Caco-2 (cell line): ENCODE data around the gene RALGDS. TPM values are rescaled to one million over a fixed set of nuclear protein-coding genes. Genes with fewer than 3 reads are reported as not detected.

ENCODE experiments used
- BruUV-seq: library from RNA; stranded (reverse); fragments of 400-500 nt; replicated peaks from 2 replicates; lab custom pipeline; 2021; lab: Mats Ljungman, UMichigan
- CTCF ChIA-PET: fragments of 300-600 bp; sonication (Branson Sonifier 250); formaldehyde crosslinking; loops from one replicate; lab custom pipeline; 2022; ENCODE audit warnings: antibody characterized with exemption; lab: Charles Lee
- POLR2A ChIA-PET: fragments of 300-600 bp; sonication (Branson Sonifier 250); formaldehyde crosslinking; loops from one replicate; lab custom pipeline; 2022; ENCODE audit warnings: antibody characterized with exemption; lab: Charles Lee
- DNase-seq, 2 experiments: peaks; one replicate each; pipeline versions ENCODE4 v3.0.0 to v3.0.0-alpha.2; 2020 to 2022
- H3K27me3 ChIP-seq: replicated peaks from 2 replicates; pipeline ENCODE4 v1.6.0; 2011; ENCODE audit warnings: low read length; ENCODE audit not compliant: control insufficient read depth, insufficient read depth
- H3K36me3 ChIP-seq: 2 replicates; pipeline ENCODE4 v1.5.1; 2011; ENCODE audit warnings: low read length; ENCODE audit not compliant: control insufficient read depth, insufficient read depth
- H3K4me1 ChIP-seq: fragments of 250-450 bp; sonication (Bioruptor Pico); 2 replicates; pipeline ENCODE4 v1.5.1; 2020; ENCODE audit warnings: mild to moderate bottlenecking
- H3K4me3 ChIP-seq: 2 replicates; pipeline ENCODE4 v1.5.1; 2011; ENCODE audit warnings: low read depth, mild to moderate bottlenecking, control low read depth, low read length
- H3K9me3 ChIP-seq: fragments of 250-450 bp; sonication (Bioruptor Pico); 2 replicates; pipeline ENCODE4 v1.5.1; 2020; ENCODE audit warnings: mild to moderate bottlenecking, moderate library complexity
- H3K27ac Mint-ChIP-seq: one replicate; pipeline ENCODE4 v1.8.0; 2022; ENCODE audit warnings: mixed read lengths; ENCODE audit not compliant: unreplicated experiment
- H3K27me3 Mint-ChIP-seq: one replicate; pipeline ENCODE4 v1.8.0; 2022; ENCODE audit warnings: mixed read lengths; ENCODE audit not compliant: insufficient read depth, unreplicated experiment
- H3K36me3 Mint-ChIP-seq: one replicate; pipeline ENCODE4 v1.8.0; 2022; ENCODE audit warnings: mild to moderate bottlenecking, mixed read lengths; ENCODE audit not compliant: insufficient read depth, unreplicated experiment
- H3K4me1 Mint-ChIP-seq: one replicate; pipeline ENCODE4 v1.8.0; 2022; ENCODE audit warnings: low read depth, mixed read lengths; ENCODE audit not compliant: unreplicated experiment
- H3K4me3 Mint-ChIP-seq: one replicate; pipeline ENCODE4 v1.8.0; 2022; ENCODE audit warnings: mild to moderate bottlenecking, moderate library complexity, mixed read lengths; ENCODE audit not compliant: unreplicated experiment
- H3K9me3 Mint-ChIP-seq: one replicate; pipeline ENCODE4 v1.8.0; 2022; ENCODE audit warnings: mixed read lengths; ENCODE audit not compliant: unreplicated experiment
- intact Hi-C: fragments of 100-400 bp; cut with micrococcal nuclease; formaldehyde crosslinking; loops from one replicate; pipeline ENCODE4 v1.10.0; 2022; ENCODE audit not compliant: unreplicated experiment
- total RNA-seq: library from RNA; stranded (reverse); gene quantifications from 2 replicates; pipeline ENCODE4 v1.2.3, GENCODE V29; 2022
- TF ChIP-seq, protein P1 (sequence below), 2 experiments: fragments of 200-600 bp in 1 of 2; IDR thresholded peaks; 1 replicate in 1 of 2; 2 replicates in 1 of 2; pipeline versions ENCODE4 v1.5.1 to v1.8.0; 2011 to 2022; ENCODE audit warnings: antibody characterized with exemption in 1 of 2, control low read depth in 1 of 2, inconsistent platforms in 1 of 2, low read depth in 1 of 2, low read length in 1 of 2, mild to moderate bottlenecking in 1 of 2, moderate library complexity in 1 of 2; ENCODE audit not compliant: insufficient read depth in 1 of 2, severe bottlenecking in 1 of 2, unreplicated experiment in 1 of 2

RALGDS gene
- total RNA-seq, 1 experiment from 2014 or later = 18.7 TPM

DNA sequence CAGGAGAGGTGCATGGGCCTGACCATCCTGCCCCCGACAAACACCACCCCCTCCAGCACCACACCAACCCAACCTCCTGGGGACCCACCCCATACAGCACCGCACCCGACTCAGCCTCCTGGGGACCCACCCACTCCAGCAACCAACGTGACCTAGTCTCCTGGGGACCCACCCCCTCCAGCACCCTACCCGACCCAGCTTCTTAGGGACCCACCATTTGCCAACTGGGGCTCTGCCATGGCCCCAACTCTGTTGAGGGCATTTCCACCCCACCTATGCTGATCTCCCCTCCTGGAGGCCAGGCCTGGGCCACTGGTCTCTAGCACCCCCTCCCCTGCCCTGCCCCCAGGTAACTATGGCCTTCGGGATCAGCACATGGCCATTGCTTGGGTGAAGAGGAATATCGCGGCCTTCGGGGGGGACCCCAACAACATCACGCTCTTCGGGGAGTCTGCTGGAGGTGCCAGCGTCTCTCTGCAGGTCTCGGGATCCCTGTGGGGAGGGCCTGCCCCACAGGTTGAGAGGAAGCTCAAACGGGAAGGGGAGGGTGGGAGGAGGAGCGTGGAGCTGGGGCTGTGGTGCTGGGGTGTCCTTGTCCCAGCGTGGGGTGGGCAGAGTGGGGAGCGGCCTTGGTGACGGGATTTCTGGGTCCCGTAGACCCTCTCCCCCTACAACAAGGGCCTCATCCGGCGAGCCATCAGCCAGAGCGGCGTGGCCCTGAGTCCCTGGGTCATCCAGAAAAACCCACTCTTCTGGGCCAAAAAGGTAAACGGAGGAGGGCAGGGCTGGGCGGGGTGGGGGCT, 54.7 kb downstream of the RALGDS start:
- no peak for DNase-seq
- Mint-ChIP-seq H3K36me3 (peaks cover 11% of the 10 kb centered on the region), H3K27ac (no peak overlapping the region), H3K4me3 (no peak overlapping the region), H3K27me3 (no peaks in the 10 kb centered on the region), H3K9me3 (no peaks in the 10 kb centered on the region), H3K4me1 (peaks cover under 1% of the 10 kb centered on the region)
- Histone ChIP-seq H3K36me3 (no peaks in the 10 kb centered on the region), H3K27me3 (no peaks in the 10 kb centered on the region), H3K9me3 (no peaks in the 10 kb centered on the region), H3K4me1 (peaks cover 2% of the 10 kb centered on the region; the same call in 1 of the 2 replicates), H3K4me3 (no peak overlapping the region)
- ChIA-PET POLR2A (no interaction called here), CTCF (no interaction called here)
- TF ChIP-seq, protein P1, sequence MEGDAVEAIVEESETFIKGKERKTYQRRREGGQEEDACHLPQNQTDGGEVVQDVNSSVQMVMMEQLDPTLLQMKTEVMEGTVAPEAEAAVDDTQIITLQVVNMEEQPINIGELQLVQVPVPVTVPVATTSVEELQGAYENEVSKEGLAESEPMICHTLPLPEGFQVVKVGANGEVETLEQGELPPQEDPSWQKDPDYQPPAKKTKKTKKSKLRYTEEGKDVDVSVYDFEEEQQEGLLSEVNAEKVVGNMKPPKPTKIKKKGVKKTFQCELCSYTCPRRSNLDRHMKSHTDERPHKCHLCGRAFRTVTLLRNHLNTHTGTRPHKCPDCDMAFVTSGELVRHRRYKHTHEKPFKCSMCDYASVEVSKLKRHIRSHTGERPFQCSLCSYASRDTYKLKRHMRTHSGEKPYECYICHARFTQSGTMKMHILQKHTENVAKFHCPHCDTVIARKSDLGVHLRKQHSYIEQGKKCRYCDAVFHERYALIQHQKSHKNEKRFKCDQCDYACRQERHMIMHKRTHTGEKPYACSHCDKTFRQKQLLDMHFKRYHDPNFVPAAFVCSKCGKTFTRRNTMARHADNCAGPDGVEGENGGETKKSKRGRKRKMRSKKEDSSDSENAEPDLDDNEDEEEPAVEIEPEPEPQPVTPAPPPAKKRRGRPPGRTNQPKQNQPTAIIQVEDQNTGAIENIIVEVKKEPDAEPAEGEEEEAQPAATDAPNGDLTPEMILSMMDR (IDR thresholded peaks at IDR 0.05; ENCODE audit: insufficient read depth in 1 of 2, low read depth in 1 of 2, low read length in 1 of 2, severe bottlenecking in 1 of 2, unreplicated experiment in 1 of 2) = no peak
- intact Hi-C loops = no loop called here
- BruUV-seq = no TSS peak

DNA sequence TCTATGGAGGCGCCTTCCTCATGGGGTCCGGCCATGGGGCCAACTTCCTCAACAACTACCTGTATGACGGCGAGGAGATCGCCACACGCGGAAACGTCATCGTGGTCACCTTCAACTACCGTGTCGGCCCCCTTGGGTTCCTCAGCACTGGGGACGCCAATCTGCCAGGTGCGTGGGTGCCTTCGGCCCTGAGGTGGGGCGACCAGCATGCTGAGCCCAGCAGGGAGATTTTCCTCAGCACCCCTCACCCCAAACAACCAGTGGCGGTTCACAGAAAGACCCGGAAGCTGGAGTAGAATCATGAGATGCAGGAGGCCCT, 56.0 kb downstream of the RALGDS start:
- no peaks in the 10 kb centered on the region for H3K27me3 Mint-ChIP-seq
- Histone ChIP-seq H3K27me3 (no peaks in the 10 kb centered on the region), H3K36me3 (no peaks in the 10 kb centered on the region), H3K4me3 (no peak overlapping the region), H3K9me3 (no peaks in the 10 kb centered on the region), H3K4me1 (peaks cover 9% of the 10 kb centered on the region; the same call in 1 of the 2 replicates)
- no peak for DNase-seq
- no peaks in the 10 kb centered on the region for H3K9me3 Mint-ChIP-seq
- no TSS peak for BruUV-seq
- TF ChIP-seq, protein P1 (IDR thresholded peaks at IDR 0.05; ENCODE audit: insufficient read depth in 1 of 2, low read depth in 1 of 2, low read length in 1 of 2, severe bottlenecking in 1 of 2, unreplicated experiment in 1 of 2) = no peak
- H3K4me3 Mint-ChIP-seq = no peak overlapping the region
- peaks cover 7% of the 10 kb centered on the region for H3K4me1 Mint-ChIP-seq
- no peak overlapping the region for H3K27ac Mint-ChIP-seq
- intact Hi-C loops = no loop called here
- H3K36me3 Mint-ChIP-seq = peaks cover 16% of the 10 kb centered on the region
- POLR2A ChIA-PET = no interaction called here
- CTCF ChIA-PET = interaction anchor here (0.7 kb wide), 1 partner anchor 96 kb away, joined by 13 read pairs; no protein-coding TSS in a partner anchor

DNA sequence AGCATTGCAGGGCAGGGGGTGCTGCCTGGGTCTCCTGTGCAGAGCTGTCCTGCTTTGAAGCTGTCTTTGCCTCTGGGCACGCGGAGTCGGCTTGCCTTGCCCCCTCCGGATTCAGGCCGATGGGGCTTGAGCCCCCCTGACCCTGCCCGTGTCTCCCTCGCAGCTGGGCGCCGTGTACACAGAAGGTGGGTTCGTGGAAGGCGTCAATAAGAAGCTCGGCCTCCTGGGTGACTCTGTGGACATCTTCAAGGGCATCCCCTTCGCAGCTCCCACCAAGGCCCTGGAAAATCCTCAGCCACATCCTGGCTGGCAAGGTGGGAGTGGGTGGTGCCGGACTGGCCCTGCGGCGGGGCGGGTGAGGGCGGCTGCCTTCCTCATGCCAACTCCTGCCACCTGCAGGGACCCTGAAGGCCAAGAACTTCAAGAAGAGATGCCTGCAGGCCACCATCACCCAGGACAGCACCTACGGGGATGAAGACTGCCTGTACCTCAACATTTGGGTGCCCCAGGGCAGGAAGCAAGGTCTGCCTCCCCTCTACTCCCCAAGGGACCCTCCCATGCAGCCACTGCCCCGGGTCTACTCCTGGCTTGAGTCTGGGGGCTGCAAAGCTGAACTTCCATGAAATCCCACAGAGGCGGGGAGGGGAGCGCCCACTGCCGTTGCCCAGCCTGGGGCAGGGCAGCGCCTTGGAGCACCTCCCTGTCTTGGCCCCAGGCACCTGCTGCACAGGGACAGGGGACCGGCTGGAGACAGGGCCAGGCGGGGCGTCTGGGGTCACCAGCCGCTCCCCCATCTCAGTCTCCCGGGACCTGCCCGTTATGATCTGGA, 56.6 kb downstream of the RALGDS start:
- BruUV-seq = no TSS peak
- H3K27ac Mint-ChIP-seq = no peak overlapping the region
- H3K4me1 Mint-ChIP-seq = peaks cover 7% of the 10 kb centered on the region
- no peak overlapping the region for H3K4me3 ChIP-seq
- POLR2A ChIA-PET = no interaction called here
- H3K9me3 ChIP-seq = no peaks in the 10 kb centered on the region
- peaks cover 21% of the 10 kb centered on the region for H3K36me3 Mint-ChIP-seq
- no peaks in the 10 kb centered on the region for H3K36me3 ChIP-seq
- no peaks in the 10 kb centered on the region for H3K27me3 Mint-ChIP-seq
- intact Hi-C loops = no loop called here
- H3K4me3 Mint-ChIP-seq = no peak overlapping the region
- H3K4me1 ChIP-seq = peaks cover 9% of the 10 kb centered on the region; the same call in 1 of the 2 replicates
- TF ChIP-seq, protein P1 (IDR thresholded peaks at IDR 0.05; ENCODE audit: insufficient read depth in 1 of 2, low read depth in 1 of 2, low read length in 1 of 2, severe bottlenecking in 1 of 2, unreplicated experiment in 1 of 2) = no peak
- CTCF ChIA-PET = no interaction called here
- no peaks in the 10 kb centered on the region for H3K9me3 Mint-ChIP-seq
- DNase-seq = no peak
- no peaks in the 10 kb centered on the region for H3K27me3 ChIP-seq
